Hepatic stellate cell (primary cell): Measurements from ENCODE around the gene STPG2.
"Not testable (repeated sequence)": the region's sequence is repeated elsewhere in the genome, so short reads cannot be mapped to it uniquely, and the experiment has no call there.

Experiments used
- DNase-seq: peaks from one replicate; pipeline ENCODE4 v3.0.0; 2011; ENCODE audit warnings: low spot score

The STPG2 gene

DNA sequence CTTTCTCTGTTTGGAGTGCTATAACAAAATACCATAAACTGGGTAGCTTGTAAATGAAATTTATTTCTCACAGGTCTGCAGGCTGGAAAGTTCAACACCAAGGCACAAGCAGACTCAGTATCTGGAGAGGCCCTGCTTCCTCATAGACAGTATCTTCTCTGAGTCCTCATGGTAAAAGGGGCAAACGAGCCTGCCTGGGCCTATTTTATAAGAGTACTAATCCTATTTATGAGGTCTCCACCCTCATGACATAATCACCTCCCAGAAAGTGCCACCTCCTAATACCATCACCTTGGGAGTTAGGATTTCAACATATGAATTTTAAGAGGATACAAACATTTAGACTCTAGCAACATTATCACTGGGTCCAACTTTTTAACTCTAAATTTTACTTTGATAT lies 200.3 kb downstream of the STPG2 start:
- no peak for DNase-seq

DNA sequence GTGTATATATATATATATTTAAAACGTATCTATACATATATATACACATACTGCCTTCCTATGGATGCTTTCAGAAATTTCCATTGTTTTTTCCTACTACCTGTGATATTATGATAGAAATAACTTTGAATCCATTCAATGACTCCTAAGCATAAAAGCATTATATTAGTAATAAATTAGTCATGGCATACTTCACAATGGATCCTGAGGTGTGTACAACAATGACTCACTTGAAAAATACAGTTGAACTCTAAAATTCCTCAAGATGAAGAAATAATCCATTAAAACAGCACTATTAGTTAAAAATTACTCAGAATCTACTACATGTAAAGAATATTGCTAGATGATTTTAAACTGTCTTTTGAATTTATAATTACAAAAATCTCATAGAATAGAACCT lies 201.1 kb downstream of the STPG2 start:
- DNase-seq: no peak

DNA sequence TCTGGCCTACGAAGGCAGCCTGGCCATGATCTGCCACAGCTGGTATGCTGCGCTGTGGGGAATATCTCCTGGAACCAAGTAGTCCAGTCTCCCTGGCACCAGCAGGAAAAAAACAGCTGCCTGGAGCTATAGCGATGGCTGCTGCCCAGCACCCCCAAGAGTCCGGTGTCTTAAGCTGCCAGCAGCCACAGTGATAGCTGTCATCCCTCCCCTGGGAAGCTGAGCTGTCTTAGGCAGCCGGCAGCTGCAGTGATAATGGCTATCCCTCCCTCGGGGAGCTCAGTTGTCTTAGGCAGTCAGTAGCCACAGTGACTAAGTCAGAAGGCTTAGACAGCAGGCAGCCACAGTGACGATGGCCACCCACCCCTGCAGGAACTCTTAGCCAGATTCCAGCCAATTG lies 205.1 kb downstream of the STPG2 start:
- no peak for DNase-seq

DNA sequence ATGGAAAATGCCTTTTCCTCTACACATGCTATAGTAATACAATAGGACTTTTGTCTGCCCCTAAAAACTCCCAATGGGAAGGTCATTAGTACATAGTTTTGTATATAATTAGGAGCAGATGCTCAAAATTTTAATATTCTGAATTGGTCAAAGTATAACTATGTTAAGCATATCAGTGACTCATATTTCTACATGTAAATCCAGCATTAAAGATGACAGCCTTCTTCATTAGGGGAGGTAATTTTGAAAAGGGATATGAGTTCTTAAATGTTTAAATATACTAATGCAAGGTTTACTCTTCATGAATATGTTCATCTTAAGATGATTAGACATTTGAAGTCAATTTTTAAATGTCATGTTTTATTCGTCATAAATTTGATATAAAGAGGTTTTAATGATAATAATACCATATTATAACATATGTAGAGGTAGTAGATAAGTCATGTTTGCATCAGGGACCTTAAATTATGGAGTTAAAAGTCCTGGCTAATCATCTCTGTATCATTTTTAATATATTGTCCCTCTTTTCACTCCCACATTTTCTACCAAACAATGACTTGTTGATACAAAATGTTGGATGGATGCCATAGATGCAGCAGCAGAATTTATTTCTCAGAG lies 218.8 kb downstream of the STPG2 start:
- no peak for DNase-seq

DNA sequence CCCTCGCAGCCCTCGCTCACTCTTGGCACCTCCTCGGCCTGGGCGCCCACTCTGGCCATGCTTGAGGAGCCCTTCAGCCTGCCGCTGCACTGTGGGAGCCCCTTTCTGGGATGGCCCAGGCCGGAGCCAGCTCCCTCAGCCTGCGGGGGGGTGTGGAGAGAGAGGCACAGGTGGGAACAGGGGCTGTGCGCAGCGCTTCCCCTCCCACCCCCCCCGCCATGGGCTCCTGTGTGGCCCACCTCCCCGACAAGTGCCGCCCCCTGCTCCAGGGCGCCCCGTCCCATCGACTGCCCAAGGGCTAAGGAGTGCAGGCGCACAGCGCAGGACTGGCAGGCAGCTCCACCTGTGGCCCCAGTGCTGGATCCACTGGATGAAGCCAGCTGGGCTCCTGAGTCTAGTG lies 220.2 kb downstream of the STPG2 start:
- DNase-seq: no peak

DNA sequence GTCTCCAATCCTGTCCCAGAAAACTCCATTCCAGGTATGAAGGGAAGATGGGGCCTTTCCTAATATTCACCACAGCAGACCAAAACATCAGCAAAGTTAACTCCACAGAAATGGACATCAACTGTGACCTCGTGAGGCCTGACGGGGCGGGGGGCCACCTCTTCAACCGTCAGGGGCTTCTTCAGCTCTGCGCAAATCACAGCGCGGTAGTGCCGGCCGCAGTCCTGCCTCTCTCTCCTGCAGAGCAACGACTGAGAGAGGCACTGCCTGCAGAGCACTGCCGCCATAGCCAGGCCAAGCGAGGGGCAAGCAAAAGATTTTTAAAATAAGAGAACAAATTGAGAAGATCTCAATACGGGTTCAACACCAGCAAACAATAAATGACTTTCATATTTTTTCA lies 226.2 kb downstream of the STPG2 start:
- DNase-seq: no peak

DNA sequence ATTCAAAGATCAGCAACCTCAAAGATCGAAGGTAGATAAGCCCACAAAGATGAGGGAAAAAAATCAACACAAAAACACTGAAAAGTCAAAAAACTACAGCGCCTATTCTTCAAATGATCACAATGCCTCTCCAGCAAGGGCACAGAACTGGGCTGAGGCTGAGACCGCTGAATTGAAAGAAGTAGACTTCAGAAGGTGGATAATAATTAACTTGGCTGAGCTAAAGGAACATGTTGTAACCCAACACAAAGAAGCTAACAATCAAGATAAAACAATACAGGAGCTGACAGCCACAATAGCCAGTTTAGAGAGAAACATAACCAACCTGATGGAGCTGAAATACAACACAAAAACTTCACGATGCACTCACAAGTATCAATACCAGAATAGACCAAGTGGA lies 231.1 kb downstream of the STPG2 start:
- DNase-seq: no peak

DNA sequence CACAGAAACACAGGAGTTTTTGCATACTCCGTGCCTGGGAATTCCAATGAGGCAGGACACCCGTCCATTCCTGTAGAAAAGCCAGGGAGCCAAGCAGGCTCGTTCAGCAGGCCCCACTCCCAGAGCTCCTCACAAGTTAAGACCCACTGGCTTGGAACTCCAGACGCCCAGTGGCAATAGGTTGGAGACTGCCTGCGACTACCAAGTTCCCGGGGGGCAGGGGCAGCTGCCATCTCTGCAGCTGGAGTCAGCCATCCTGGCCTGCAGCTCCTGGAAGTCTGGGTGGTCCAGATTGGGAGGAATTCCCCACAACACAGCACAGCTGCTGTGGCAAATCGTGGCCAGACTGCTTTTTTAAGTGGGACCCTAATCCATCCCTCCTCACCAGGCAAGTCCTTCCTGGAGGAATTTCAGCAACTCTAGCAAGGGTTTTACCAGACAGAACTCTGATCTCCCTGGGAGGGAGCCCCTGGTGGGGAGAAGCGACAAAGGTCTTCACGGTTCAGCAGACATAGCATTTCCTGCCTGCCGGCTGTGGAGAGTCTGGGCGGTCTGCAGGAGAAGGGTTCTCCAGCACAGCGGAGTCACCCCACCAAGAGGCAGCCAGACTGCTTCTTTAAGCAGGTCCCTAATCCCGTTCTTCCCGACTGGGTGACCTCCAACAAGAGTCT lies 231.9 kb downstream of the STPG2 start:
- no peak for DNase-seq

DNA sequence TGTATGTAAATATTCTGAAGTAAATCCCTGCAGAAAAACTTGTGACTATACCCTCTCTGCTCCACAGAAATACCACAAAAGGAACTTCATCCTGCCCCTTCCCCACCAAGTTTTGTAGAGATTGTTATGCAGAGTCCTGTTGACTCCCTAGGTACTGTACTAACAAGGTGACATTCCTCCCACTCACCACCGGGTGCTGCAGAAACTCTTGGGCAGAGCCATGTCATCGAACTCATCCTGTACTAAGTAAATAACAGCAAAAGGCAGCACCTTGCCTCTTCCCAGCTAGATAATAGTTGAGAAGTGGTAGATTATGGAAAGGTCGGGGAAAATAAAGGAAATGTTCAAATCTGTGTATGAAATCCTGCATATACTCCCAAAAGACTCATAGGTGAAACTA lies 233.3 kb downstream of the STPG2 start:
- DNase-seq: no peak

DNA sequence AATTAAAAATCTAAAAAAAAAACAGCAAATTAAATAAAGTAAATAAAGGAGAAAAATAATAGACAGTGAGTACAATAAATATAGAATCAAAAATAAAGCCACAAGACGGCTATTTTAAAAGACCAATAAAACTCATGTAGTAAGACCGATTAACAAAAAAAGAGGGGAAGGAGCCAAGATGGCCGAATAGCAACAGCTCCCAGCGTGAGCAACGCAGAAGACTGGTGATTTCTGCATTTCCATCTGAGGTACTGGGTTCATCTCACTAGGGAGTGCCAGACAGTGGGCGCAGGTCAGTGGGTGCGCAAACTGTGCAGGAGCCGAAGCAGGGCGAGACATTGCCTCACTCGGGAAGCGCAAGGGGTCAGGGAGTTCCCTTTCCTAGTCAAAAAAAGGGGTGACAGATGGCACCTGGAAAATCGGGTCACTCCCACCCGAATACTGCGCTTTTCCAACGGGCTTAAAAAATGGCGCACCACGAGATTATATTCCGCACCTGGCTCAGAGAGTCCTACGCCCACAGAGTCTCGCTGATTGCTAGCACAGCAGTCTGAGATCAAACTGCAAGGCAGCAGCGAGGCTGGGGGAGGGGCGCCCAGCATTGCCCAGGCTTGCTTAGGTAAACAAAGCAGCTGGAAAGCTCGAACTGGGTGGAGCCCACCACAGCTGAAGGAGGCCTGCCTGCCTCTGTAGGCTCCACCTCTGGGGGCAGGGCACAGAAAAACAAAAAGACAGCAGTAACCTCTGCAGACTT lies 239.7 kb downstream of the STPG2 start:
- DNase-seq: not testable (repeated sequence)

DNA sequence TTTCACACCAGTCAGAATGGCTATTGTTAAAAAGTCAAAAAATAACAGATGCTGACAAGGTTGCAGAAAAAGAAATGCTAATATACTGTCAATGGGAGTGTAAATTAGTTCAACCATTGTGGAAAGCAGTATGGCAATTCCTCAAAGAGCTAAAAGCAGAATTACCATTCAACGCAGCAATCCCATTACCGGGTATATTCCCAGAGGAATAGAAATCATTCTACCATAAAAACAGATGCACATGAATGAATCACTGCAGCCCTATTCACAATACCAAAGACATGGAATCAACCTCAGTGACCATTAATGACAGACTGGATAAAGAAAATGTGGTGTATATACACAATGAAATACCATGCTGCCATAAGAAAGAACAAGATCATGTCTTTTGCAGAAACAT lies 243.0 kb downstream of the STPG2 start:
- DNase-seq: no peak

DNA sequence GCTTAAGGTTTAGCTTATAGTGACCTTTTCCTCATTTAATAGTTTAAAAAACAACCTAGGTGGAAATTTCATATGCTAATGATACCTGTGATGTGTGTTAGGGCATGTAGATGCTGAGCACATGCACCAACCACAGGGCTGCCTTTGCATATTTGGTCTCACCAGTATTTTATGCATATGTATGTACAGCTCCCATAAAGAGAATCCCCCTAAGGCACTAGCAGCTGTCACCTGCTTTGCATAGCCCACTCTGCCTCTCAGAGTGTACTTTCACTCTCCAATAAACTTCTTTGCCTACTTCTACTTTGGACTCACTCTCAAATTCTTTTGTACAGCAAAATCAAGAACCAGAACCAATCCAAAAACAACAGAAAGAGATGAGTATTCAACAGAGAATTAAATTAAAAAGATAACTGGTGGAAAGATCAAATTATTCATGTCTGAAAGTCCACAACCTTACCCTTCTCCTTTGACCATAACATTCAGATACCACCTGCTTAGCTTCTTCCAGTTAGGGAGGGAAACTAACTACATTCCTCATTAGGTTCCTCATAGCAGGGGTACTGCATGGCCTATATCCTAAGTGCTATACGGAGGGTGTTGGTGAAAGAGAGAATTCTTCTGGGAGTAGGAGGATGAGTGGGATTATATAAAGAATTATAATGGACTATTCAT lies 250.5 kb downstream of the STPG2 start:
- DNase-seq: no peak

DNA sequence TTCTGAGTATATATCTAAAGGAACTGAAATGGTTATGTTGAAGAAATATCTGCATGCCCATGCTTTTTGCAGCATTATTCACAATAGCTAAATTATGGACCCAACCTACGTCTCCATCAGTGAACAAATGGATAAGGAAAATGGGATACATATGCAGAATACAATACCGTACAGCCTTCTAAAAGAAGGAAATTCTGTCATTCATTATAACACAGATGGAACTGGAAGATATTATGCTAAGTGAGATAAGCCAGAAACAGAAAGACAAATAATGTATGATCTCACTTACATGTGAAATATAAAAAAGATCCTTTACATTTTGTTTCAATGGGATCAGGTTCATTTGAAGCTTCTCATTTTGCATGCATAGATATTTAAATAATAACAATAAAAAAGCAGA lies 263.3 kb downstream of the STPG2 start:
- no peak for DNase-seq

DNA sequence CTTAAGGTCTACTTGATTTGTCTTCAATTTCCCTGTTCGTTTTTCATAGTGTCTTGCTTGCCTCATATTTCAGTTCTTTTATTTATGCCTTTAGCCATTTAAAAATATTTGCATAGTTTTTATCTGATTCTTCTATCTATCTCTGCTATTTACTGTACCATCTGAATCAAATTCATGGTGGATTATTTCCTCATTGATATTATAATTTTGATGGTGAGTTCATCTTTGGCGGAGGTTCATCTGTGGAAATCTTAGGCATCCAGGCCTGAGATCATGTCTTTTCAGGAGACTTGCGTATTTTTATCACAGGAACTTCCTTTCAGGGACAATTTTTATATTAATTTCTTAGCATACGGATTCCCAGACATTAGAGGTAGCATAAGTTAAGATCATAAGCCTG lies 275.2 kb downstream of the STPG2 start:
- no peak for DNase-seq

DNA sequence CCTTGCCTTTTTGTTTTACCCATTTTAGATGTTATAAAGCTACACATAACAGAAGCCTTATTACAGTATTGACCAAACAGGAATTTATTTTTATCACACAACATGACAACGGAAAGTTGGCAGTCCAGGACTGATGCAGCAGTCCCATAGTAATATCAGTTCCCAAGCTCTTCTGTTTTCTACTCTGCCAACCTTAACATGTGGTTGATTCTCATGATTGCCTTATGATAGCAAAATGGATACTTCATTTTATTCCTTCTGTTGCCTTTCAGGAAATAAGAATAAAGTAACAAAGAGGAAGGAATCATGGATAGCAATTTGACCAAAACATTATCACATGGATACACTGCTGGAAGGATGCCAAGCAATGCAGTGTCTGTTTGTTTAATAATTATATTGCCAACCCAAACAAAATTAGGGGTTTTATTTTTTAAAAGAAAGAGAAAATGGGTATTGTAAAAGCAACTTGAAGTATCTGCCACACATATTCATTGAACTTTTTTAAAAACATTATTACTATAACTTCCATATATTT lies 275.7 kb downstream of the STPG2 start:
- no peak for DNase-seq

DNA sequence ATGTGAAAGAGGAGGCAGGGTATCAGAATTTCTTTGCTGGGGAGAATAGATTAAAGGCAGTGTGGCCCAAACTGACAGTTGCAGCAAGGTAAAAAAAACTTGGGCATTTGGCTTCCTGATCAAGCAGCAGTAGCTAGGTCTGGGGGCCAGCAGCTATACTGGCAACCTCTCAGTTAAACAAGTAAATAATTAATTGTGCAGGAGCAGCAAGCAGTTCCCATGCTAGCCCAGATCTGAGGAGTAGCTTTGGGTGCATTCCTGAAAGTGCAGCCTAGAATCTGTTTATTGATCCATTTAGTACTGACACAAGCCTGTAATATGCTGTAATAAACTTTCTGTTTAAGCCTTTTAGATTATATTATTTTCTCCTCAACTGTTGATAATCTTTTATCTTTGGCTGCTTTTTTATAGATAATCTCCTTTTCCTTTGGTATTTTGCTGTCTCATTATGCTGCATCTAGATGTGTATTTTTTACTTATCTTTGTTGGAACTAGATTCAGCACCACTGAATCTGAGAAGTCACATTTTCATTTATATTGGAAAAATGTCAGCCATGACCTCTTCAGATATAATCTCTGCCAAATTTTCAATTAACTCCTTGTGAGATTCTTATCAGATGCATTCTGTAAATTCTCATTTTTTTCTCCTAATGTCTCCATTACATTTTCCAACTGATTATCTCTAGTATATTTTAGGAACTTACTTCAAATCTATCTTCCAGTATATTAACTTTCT lies 276.3 kb downstream of the STPG2 start:
- DNase-seq: no peak

DNA sequence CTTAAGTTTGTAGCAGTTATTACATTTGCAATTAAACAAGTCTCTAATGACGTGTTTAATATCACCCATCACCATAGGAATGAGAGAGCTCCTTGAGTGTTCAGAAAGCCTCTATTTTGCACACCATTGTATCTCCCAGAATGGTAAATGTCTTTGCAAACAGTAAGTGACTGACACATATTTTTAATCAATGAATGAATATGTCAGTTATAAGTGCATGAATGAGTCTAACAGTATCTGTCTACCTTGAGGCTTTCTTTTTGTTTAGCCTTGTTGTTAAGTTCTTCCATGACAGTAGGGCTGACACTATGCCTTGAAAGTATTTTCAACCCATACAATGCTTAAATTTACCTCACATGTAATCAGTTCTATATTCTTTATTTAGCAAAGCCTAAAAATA lies 292.2 kb downstream of the STPG2 start:
- DNase-seq: no peak

DNA sequence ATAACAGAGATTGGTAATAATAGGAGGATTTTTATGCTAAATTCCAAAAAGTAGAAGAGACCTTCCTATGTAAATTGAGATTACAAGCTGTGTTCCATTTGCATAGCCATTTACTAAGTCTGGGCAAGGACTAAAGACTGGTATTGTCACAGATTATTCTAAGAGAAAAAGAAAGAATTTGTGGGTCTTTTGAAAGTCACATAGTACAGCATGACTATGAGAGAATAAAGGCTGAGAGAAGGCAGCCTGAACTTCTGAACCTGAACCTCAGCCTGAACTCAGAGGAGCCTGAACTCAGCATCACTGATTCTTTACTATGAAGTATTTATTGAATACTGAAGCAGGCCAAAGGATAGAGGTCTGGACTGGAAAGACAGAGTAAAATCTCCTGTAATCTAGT lies 297.5 kb downstream of the STPG2 start:
- no peak for DNase-seq

DNA sequence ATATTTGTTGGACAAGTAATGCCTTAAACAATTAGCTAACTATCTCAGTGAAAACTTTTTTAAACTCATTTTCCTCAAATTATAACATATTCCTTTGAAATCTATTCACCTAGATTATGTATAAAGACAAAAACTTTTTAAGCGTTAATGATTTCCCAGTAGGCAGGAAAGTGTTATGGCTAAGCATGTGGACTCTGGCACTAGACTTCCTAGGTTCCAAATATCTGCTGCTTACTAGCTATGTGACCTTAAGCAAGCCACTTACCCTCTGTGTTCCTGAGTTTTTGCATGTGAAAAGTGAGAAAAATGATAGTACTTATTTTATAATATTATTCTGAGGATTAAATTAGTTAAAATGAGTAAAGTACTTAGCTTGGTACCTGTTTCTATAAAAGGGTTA lies 301.8 kb downstream of the STPG2 start:
- no peak for DNase-seq

DNA sequence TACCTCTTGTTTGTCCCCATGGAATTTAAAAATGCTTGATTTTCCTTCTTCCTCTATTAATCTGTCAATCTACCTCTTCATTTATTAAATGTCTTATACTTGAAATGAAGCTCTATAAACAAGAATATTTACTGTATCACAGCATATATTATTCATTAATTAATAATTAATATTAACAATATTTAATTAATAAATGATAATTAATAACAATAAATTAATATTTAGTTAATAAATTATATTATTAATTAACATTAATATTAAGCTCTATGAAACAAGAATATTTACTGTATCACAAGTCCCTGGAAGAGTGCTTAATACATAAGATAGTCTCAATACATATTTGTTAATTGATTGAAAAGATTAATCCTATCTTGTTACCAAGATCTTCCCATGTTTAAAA lies 306.6 kb downstream of the STPG2 start:
- no peak for DNase-seq

DNA sequence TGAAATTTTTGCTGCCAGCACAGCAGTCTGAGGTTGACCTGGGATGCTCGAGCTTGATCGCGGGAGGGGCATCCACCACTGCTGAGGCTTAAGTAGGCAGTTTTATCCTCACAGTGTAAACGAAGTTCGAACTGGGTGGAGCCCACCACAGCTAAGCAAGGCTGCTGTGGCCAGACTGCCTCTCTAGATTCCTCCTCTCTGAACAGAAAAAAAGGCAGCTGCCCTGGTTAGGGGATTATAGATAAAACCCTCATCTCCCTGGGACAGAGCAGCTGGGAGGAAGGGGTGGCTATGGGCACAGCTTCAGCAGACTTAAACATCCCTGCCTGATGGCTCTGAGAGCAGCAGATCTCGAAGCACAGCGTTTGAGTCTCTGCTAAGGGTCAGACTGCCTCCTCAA lies 314.6 kb downstream of the STPG2 start:
- DNase-seq: no peak

DNA sequence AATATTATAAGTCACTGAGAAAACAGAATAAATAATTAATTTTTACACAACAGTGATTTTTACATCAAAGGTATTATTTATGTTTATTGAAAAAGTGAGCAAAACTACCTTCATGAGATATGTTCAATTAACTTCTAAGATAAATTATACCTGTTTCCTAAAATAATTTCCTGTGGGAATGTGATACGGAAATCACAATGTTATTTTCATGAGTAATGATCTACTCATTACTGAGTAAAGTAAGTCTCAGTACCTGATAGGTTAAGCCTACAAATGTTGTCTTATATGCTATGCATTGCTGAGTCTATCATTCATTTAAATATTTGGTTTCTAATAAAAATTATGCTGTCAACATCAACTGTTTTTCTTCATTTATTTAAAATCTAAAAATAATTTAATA lies 324.0 kb downstream of the STPG2 start:
- DNase-seq: no peak
